PFSK-1 (cell line): Measurements from ENCODE around the gene CLTCL1.

Experiments
- FOXP2 ChIP-seq: optimal IDR thresholded peaks from 2 replicates; pipeline ENCODE3; 2011; ENCODE audit warnings: borderline replicate concordance, control low read depth, inconsistent platforms; ENCODE audit not compliant: insufficient read depth; ENCODE audit errors: extremely low read length, extremely low read depth
- POLR2AphosphoS5 ChIP-seq: IDR thresholded peaks from 2 replicates; pipeline ENCODE4 v1.6.1; 2012; ENCODE audit warnings: low read depth, mild to moderate bottlenecking, control low read depth, low read length, moderate library complexity
- SIN3A ChIP-seq: IDR thresholded peaks from 2 replicates; pipeline ENCODE4 v1.6.1; 2012; ENCODE audit warnings: mild to moderate bottlenecking, low read length, moderate library complexity, borderline replicate concordance; ENCODE audit not compliant: insufficient read depth
- TAF1 ChIP-seq: IDR thresholded peaks from 2 replicates; pipeline ENCODE4 v1.6.1; 2012; ENCODE audit warnings: low read length, control low read depth, borderline replicate concordance; ENCODE audit not compliant: insufficient read depth
- TF ChIP-seq, protein P1 (sequence below), 2 experiments: IDR thresholded peaks; 2 replicates each; pipeline versions ENCODE4 v1.6.1 to v1.8.0; 2011 to 2012; ENCODE audit warnings: low read depth in 2 of 2, low read length in 2 of 2, control low read depth in 1 of 2, inconsistent platforms in 1 of 2, mild to moderate bottlenecking in 1 of 2, moderate library complexity in 1 of 2; ENCODE audit not compliant: insufficient read depth in 1 of 2

Gene CLTCL1

DNA sequence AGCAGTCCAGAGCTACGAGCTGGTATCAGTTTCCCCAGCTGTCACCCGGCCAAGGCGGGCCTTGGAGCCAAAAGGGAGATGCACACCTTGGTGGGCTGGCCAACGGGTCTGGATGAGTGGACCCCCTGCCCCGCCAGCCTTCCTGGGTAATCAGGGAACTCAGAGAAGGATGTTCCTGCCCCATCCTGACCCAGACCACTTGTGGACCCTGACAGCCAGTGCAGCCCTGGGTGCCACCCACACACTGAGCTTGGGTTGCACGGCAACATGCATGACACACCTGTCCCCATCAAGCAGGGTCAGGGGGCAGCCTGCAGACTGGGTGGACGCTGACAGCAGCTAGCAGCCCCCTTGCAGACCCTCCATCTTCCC lies 121.6 kb downstream of the CLTCL1 start:
- no peak for TF ChIP-seq SIN3A
- TF ChIP-seq POLR2AphosphoS5, result no peak
- TF ChIP-seq FOXP2, result no peak
- no peak for TF ChIP-seq TAF1
- TF ChIP-seq, protein P1, sequence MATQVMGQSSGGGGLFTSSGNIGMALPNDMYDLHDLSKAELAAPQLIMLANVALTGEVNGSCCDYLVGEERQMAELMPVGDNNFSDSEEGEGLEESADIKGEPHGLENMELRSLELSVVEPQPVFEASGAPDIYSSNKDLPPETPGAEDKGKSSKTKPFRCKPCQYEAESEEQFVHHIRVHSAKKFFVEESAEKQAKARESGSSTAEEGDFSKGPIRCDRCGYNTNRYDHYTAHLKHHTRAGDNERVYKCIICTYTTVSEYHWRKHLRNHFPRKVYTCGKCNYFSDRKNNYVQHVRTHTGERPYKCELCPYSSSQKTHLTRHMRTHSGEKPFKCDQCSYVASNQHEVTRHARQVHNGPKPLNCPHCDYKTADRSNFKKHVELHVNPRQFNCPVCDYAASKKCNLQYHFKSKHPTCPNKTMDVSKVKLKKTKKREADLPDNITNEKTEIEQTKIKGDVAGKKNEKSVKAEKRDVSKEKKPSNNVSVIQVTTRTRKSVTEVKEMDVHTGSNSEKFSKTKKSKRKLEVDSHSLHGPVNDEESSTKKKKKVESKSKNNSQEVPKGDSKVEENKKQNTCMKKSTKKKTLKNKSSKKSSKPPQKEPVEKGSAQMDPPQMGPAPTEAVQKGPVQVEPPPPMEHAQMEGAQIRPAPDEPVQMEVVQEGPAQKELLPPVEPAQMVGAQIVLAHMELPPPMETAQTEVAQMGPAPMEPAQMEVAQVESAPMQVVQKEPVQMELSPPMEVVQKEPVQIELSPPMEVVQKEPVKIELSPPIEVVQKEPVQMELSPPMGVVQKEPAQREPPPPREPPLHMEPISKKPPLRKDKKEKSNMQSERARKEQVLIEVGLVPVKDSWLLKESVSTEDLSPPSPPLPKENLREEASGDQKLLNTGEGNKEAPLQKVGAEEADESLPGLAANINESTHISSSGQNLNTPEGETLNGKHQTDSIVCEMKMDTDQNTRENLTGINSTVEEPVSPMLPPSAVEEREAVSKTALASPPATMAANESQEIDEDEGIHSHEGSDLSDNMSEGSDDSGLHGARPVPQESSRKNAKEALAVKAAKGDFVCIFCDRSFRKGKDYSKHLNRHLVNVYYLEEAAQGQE (IDR thresholded peaks at IDR 0.05; ENCODE audit: insufficient read depth in 1 of 2, low read depth in 2 of 2, low read length in 2 of 2), result no peak

DNA sequence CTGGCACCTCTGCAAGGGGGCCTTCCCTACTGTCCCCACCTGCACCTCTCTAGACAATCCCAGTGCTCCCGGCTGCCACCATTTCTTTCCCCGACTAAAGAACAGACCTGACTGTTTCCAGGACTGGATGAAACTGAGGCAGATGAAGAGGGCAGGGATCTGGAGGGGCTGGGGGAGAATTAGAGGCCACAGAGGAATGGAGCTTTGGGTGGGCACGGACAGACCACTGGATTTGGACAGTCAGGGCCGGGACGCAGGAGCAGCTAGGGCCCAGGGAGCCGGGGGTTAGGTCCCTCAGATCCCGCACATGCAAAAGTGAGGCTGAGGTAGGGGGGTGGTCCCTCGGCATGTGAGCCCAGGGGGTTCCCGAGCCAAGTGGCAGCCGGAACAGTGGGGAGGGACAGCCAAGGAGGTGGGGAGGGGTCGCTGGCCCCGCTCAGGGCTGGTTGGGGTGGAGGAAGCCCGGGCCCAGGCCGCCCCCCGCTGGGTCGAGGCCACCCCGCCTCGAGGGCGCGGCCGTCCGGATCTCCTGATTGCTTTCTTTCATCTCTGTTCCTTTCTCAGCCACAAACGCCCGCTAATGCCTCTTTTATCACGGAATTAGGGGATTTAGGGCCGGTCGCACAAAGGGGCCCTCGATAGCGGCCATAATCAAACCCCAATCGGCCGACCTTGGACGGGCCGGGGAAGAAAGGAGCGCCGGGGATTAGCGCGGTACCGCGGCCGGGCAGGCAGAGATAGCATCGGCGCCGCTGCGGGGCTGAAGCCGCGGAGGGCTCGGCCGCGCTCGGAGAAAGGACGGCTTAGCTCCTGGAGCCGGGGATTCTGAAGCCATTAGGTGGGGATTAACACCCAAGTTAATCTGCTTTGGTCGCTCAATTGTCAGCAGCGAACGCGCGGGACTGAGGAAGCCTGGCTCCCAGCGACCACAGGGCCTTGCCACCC lies 122.2 kb downstream of the CLTCL1 start:
- TF ChIP-seq SIN3A, result no peak
- TF ChIP-seq TAF1, result no peak

DNA sequence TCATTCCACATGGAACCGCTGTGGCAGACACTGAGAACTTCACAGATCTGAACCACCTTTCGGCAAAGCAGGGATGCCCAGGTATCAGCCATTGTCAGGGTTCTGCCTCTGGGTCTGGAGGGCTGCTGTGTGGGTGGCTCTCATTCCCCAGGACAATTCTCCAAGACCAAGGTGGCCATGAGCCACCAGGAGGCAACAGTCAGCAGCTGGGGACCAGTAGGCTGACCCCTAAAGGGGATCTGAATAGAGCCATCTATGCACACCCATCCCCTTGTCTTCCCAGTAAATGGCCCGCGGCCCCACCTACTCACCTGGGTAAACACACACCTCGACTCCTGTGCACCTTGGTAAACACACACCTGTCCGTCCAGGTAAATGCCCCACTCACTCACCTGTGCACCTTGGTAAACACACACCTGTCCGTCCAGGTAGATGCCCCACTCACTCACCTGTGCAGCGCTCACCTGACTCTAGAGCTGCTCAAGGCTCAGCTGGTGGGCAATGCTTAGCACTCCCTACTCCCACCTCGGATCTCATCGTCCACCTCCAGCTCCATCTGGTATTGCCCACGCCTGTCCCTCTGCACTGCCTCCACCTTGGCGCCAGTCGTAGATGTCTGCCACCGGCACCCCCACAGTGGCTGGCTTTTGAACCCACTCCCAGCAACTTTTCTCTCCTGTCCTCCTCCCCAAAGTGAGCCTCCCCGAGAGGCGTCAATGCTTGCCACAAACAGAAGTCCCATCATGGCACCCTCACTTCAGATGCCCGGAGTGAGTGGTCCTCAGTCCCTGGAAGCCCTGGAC lies 123.2 kb downstream of the CLTCL1 start:
- no peak for TF ChIP-seq SIN3A
- TF ChIP-seq POLR2AphosphoS5, result no peak
- TF ChIP-seq FOXP2, result no peak
- no peak for TF ChIP-seq TAF1
- TF ChIP-seq, protein P1 (IDR thresholded peaks at IDR 0.05; ENCODE audit: insufficient read depth in 1 of 2, low read depth in 2 of 2, low read length in 2 of 2), result no peak

DNA sequence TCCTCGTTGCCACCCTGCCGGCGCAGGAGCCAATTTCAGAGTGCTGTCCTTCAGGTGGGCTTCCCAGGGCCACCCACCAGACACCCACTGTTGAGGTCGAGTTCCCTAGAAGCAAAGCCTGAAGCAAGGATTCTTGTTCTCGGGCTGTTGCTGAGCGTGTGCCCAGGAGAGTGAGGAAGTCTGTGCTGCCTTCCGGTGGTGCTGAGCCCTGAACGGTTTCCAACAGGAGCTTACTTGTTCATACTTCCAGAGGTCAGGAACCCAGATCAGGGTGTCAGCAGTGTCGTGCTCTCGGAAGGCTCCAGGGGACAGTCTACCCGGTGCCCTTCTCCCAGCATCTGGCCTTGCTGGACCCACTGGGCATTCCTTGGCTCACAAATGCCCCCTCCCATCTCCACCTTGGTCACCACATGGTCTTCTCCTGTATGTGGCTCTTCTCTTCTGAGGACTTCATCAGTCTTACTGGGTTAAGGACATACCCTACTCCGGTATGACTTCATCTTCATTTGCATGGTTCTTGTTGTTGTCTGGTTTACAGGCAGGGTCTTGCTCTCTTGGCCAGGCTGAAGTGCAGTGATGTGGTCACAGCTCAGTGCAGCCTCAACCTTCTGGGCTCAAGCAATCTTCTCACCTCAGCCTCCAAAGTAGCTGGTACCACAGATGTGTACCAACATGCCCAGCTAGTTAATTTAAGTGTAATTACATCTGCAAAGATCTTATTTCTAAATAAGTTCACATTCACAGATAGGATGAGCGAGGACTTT lies 124.2 kb downstream of the CLTCL1 start:
- TF ChIP-seq, protein P1 (IDR thresholded peaks at IDR 0.05; ENCODE audit: insufficient read depth in 1 of 2, low read depth in 2 of 2, low read length in 2 of 2), result no peak
- TF ChIP-seq TAF1 (no peak), SIN3A (no peak), POLR2AphosphoS5 (no peak), FOXP2 (no peak)

DNA sequence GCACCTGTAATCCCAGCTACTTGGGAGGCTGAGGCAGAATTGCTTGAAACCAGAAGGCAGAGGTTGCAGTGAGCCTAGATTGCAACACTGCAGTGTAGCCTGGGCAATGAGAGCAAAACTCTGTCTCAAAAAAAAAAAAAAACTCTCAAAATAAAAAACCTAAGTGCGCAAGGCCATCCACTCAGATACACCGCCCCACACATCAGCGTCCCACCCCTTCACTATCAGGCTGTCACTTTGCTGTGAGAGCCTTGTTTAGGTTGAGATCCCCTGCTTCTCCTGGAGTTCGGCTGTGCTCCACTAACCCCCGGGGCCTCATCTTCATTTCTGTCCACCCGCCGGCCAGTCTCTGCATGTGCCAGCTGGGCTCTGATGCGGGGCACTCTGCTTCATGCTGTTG lies 125.1 kb downstream of the CLTCL1 start:
- TF ChIP-seq POLR2AphosphoS5, result no peak
